RWPE1 (cell line): ENCODE measurements around the gene HLF.

Source experiments
- CTCF ChIA-PET: fragments of 350-600 bp; sonication (Branson Sonifier 250); formaldehyde crosslinking; extraction: SDS; loops from one replicate; lab custom pipeline; 2021; lab: Yijun Ruan, JAX
- POLR2A ChIA-PET: fragments of 400-600 bp; formaldehyde crosslinking; extraction: SDS; loops from one replicate; lab custom pipeline; 2020; ENCODE audit warnings: antibody characterized with exemption; ENCODE audit not compliant: low non-redundant PET; lab: Yijun Ruan, JAX
- DNase-seq: peaks from one replicate; pipeline ENCODE4 v3.0.0; 2012; ENCODE audit warnings: low spot score
- H3K27ac ChIP-seq: fragments of 450-650 bp; 2 replicates; pipeline ENCODE4 v1.5.1; 2017
- CTCF ChIP-seq: fragments of 450-650 bp; conservative IDR thresholded peaks from 2 replicates; pipeline ENCODE4 v1.5.1; 2017; ENCODE audit warnings: low read depth, mild to moderate bottlenecking

Gene HLF

GRCh38 chr17:55264645-55265298, at the start of gene HLF:
Gene HLF, plus strand, starts transcription at chr17:55264960. Its CDS starts 525 bp downstream, at chr17:55265485.
- H3K27ac ChIP-seq = no peak within 1 kb of the TSS
- TF ChIP-seq CTCF = no peak
- POLR2A ChIA-PET = no interaction called here
- CTCF ChIA-PET = interaction anchor here (0.6 to 1.0 kb wide), 4 partner anchors 8 to 1827 kb away, joined by 3 read pairs; no protein-coding TSS in a partner anchor
- DNase-seq = peak; percentile 79

- ChIA-PET CTCF (no interaction called here), POLR2A (no interaction called here)
- no peak overlapping the region for H3K27ac ChIP-seq
- no peak for TF ChIP-seq CTCF
- DNase-seq = no peak
These were observed 49.0 kb upstream of the HLF start for GRCh38 chr17:55215711-55216110.

- POLR2A ChIA-PET = no interaction called here
- H3K27ac ChIP-seq = no peak overlapping the region
- CTCF ChIA-PET = no interaction called here
- no peak for DNase-seq
- TF ChIP-seq CTCF = no peak
These were observed 47.9 kb upstream of the HLF start for GRCh38 chr17:55216888-55217287.

GRCh38 chr17:55219459-55219858, 45.3 kb upstream of the HLF start:
- no peak for DNase-seq
- no peak overlapping the region for H3K27ac ChIP-seq
- CTCF ChIA-PET = no interaction called here
- TF ChIP-seq CTCF = no peak
- POLR2A ChIA-PET = no interaction called here

GRCh38 chr17:55219934-55220333, 44.8 kb upstream of the HLF start:
- no peak overlapping the region for H3K27ac ChIP-seq
- no peak for TF ChIP-seq CTCF
- ChIA-PET POLR2A (no interaction called here), CTCF (interaction anchor here (0.6 kb wide), 1 partner anchor 199 kb away, joined by 3 read pairs; no protein-coding TSS in a partner anchor)
- DNase-seq = no peak

GRCh38 chr17:55223524-55223923, 41.2 kb upstream of the HLF start:
- no peak for DNase-seq
- TF ChIP-seq CTCF = no peak
- no peak overlapping the region for H3K27ac ChIP-seq
- ChIA-PET CTCF (interaction anchor here (0.5 kb wide), 1 partner anchor 770 kb away, joined by 4 read pairs; no protein-coding TSS in a partner anchor), POLR2A (no interaction called here)
